CD4-positive, alpha-beta T cell treated with Interleukin-15 for 4 hours (primary cell): ENCODE results near the gene FHIT.
A peak's percentile ranks its signal among the peaks of the same experiment; 100 is the strongest.
"Not testable (repeated sequence)": the region's sequence is repeated elsewhere in the genome, so short reads cannot be mapped to it uniquely, and the experiment has no call there.

Experiments used
- DNase-seq: peaks from one replicate; pipeline ENCODE4 v3.0.0-alpha.2; 2020; ENCODE audit warnings: low spot score

Gene FHIT

DNA sequence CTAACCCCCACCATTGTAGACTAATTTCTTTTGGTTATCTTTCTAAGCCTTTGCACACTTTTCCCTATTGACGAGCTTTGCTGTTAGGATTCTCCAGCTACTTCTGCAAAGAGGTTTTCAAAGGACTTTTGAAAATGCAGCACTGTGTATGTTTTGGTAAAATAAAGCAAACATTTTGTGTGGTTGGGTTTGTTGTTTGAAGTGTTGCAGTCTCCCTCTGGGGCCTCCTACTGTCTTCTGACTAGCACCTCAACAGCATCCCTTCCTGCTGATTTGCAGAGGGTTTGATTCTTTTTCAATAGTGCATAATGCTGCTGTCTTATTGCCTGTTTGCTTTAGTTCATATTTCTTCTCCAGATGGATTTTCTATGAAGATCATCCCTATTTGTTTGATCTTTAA, 1426.4 kb downstream of the FHIT start:
- DNase-seq = no peak

DNA sequence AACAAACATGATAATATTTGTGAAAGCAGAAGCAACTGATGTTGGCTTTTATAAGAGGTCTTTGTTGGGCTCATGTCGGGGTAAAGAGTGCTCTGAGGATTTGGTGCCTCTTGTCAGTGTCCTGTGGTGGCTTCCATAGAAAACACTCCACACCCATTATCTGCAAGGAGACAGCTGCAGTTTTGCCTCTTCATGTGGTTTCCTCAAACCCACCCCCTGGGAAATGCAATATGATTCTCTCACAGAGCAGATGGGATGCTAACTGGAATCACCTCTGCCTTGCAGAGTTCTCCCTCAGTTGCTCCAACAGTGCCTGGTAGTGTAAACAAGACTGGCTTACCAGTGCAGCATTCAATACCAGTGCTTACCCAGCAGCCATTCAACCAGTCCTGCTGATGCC, 1430.0 kb downstream of the FHIT start:
- no peak for DNase-seq

DNA sequence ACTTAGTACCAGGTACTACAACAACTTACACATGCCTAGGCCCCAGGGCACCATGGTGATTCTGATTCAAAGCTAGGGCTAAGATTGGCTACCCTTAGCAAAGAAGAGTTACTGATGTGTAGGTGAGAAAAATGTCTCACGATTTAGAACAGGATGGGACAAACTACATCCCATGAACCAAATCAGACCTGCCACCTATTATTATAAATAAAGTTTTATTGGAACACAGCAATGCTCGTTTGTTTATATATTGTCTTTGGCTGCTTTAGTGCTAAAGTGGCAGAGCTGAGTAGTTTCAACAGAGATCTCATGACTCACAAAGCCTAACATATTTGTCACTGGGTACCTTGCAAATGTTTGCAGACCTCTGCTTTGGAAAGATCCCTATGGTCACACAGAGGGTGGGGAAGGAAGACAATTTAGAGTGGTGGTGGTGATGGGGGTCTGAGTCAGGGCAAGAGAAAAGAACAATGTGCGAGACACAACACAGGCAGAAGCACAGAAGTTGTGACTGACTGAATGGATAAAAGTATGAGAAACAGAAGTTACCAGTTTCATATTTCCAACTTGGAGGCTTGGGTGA, 1430.8 kb downstream of the FHIT start:
- DNase-seq = no peak

DNA sequence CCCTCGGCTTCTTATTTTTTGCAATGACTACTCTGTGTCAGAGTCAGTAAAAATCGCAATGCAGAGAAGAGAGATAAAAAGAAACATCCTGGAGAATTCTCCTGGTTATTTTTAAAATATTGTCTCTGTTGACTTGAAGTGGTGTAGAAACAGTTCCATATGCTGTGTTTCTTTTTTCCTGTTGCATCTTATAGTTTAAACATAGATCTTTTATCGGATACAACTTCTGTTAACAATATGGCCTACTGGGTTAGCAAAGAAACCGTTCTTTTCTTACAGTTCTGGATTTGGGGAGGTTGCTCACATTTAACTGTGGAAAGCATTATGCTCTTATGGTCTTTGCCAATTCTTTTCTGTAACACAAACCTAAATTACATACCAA, 1432.3 kb downstream of the FHIT start:
- no peak for DNase-seq

DNA sequence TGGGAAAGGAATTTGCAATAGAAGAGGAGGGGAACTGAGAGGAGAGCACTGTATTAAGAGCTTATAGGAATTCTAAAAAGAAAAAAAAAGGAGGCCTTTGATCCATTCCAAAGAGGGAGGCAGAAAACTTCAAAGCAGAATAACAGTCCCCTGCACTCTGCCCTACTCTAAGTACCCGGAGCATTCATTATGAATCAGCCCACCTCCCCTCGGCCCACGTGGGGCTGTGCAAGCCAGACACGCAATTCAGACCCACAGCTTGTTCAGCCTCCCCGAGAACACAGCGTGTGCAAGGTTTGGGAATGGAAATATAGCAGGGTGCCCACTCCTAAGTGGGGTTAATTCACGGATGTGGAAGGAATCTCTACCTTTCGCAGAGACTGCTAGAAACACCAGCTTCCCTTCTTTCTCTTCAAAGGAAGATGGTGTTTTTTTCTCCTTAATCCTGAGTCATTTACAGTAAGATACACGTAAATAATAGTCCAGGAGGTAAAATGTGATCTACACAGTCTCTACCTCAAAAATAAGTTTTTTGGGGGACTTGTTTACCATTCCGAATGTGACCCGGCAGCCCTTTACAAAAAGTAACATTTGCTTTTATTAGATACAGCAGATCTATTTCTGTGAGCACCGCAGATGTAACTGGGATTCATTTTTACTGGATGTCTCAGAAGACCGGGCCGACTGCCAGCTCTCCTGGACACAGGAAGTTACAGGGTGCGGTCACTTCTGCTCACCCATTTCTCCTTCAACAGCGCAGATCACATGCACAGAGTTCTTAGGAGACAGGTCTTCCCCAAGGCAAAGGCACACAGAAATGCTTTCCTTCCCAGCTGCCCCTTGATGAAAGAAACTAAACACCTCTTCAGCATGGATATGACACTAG, 1433.0 kb downstream of the FHIT start:
- no peak for DNase-seq

DNA sequence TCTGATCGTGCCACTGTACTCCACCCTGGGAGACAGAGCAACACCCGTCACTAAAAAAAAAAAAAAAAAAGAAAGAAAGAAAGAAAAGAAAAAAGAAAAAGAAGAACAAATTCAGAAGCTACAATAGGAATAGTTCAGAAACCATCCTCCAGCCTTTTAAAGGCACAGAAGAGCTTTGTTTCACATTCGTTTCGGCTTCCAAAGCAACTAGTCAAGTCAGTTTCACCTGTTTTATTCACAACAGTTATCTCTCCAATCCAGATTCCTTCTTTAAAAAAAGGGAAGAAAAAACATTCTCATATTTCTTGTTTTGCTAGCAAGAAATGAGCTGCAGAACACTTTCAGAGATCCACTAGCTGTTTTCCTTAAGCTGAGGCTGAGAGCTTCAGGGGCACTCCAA, 1433.7 kb downstream of the FHIT start:
- no peak for DNase-seq

DNA sequence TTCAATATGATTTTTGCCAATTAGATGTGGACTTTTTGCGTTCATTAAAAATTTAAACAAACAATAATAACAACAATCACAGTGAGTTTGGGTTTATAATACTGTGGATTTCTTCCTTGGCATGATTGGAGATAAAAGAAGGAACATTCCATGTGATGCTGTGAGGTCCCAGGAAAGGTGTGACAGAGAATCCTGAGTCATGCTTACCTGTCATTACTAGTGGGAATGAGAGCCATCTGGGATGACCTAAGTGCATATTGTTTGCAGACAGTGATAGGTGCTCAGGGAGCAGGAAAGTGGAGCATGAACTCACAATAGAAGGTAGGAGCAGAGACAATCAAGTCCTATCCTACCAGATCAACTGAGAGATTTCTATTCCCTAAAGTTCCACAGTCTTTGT, 1434.9 kb downstream of the FHIT start:
- DNase-seq = no peak

DNA sequence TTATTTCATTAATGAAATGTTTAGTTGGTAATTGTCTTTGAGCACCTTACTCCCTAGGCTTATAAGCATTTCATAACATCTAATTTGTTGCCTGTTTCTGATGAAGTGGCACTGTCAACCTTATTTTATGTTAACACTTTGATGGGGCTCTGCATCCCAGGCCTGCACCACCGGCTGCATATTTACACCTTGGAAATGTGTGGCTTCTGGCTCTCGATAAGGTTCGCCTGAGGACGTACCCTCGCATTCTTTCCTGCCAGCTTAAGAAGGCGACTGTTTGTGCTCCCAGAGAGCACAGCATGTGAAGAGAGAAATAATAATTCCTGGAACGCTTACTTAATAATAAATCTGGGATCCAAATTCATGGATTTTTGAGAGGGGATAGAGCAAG, 1438.1 kb downstream of the FHIT start:
- DNase-seq = no peak

DNA sequence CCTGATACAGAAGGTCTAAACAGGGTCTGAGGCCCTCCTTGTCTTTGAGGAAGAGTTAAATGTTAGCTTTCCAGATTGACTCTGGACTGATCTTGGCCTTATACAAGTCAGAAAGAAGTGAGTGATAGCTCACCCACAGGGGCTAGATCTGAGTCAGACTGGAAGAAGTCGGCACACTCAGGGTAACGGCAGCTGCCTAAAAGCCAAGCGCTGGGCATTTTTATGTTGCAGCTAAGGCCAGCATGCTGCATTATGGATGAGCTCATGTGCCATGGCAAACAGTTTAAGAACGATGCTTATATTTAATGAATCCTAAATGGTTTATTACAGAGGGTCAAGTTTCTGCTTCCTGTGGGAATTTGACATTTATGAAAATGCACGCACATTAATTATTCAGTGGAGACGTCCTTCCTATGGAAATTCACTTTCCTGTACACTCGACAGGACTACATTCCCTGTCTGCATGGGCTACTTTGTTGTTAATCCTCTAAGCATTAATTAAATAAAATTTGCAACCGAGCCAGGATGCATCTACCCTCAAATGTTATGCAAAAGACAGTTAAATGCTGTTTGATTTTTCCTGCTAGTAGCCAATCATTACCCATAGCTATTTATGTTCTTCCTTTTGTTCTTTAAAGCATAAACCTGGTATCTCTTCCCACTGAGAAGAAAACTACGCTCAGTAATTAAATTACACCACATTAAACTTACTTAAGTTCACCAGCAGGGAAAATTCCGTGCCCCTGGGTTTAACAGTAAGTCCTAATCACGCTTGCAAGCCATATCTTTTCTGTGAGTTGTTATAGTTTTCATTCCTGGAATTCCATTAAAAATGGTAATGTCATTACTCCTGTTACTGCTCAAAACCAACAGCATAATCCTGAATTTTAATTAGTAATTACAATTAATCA, 1438.8 kb downstream of the FHIT start:
- DNase-seq = no peak

DNA sequence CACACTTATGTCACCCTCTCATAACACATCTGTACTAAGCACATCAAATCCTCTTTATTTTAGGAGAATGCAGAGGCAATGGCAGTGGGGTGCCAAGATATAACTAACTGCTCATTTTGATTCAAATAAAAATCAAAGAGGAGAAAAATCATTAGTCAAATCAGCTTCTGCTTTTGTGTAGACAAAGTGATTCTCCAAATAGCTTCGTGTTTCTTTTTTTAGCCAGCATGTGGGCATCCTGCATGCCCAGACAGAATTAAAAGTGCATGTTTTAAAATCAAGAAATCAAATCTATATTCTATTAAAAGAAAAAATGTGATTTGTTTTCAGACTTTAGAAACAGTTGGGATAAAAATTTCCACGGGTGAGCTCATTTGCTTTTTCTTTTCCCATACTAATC, 1440.1 kb downstream of the FHIT start:
- DNase-seq = no peak

DNA sequence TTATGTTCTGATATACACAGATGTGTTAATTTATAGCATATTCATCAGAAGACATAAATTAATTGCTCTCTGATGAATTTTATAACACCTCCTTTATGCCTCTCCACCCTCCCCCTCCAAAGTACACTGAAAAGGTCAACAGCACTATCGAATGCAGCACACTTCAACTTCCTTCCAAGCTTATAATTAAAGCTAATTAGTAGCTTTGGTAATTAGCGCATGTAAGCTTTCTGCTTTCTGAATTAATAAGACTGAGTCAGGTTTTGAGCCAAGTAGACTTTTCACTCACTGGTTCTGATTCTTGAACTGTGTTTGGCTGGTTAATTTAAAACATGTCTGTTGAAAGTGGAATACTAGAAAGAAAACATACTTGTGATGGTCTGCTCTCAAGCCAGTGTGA, 1440.6 kb downstream of the FHIT start:
- DNase-seq = no peak

DNA sequence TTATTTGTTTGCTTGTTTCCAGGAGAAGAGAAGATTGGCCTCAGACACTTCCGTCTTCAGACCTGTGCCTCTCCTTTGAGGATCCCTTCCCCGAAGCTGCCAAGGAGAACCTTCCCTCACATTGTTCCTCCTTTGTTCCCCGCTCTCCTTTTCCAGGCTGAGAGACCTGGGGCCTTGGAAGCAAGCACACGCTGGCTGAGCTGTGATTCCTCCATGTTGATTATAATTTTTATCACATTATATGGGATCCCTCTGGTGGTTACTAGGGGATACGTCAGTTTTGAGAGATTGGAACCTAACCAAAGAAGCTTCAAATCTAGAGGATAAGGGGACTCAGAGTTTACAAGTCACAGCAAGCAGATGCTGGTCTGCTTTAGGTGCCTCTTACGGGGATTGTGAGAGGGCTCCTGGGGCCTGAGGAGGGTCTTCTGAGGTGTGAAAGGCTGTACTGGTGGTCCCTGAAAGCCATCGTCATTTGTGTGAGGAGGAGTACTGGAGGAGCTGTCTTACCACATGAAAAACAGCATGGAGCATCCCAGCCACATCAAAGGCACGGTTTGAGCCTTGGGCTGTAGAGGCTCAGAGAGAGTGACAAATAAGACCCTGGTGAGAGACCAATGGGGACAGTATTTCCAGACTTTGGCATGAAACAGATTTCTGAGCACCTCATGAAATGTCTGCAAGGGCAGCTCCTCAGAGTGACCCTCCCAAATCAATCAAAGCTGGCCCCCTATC, 1441.4 kb downstream of the FHIT start:
- peak; percentile 6 for DNase-seq

DNA sequence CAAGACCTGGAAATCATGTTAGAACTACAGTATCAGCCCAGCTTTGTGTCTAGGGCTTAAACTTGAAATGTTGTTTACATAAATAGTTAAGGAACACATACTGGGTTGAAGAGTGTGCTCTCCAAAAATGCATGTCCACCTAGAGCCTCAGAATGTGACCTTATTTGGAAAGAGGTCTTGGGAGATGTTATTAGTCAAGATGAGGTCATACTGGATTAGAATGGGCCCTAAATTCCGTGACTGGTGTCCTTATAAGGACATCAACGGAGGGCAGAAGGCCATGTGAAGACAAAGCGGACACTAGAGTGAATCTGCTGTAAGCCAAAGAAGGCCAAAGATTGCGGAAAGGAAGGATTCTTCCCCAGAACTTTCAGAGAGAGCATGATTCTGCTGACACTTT, 1442.2 kb downstream of the FHIT start:
- no peak for DNase-seq

DNA sequence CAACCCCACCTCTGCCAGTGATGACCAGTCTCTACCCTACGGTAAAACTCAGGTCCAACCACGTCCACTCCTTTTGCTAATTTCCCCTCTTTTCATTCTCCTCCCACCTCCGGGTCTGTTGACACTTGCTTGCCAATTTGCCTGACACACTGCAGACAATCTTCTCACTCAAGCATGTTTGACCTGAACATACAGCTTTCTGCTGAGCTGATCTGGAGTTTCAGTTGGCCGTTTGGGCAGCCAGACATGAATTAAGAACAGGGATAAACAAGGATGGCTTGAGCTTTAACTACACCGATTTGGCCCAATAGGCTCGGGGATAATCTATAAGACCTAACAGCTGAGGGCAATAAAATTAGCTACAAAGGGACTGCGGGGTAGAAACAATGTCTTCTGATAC, 1442.8 kb downstream of the FHIT start:
- DNase-seq = no peak

DNA sequence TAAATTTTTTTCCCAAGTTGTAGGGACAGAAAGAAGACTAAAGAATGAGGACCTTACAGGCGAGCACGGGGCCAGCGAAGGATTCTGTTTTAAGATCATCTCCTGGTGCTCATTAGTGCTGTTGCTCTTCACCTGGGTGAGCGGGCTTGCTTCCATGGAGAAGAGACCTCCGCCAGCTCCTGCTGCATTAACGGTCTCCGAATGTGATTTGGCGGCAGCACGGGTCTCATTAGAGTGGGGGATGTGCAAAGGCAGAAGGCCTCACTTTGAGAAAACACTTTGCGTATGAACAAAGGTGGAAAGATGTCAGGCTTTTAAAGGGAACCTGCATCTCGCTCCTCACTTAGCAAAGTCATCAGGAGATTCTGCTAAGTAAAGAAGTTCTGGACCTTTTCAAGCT, 1448.0 kb downstream of the FHIT start:
- no peak for DNase-seq

DNA sequence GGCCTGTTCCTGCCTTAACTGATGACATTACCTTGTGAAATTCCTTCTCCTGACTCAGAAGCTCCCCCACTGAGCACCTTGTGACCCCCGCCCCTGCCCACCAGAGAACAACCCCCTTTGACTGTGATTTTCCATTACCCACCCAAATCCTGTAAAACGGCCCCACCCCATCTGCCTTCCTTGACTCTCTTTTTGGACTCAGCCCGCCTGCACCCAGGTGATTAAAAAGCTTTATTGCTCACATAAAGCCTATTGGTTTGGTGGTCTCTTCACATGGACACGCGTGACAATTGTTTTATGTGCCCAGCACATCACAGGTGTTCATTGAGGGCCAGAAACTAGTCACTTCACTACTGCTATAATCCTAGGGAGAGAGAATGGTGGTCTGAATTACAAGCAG, 1448.8 kb downstream of the FHIT start:
- DNase-seq = not testable (repeated sequence)

DNA sequence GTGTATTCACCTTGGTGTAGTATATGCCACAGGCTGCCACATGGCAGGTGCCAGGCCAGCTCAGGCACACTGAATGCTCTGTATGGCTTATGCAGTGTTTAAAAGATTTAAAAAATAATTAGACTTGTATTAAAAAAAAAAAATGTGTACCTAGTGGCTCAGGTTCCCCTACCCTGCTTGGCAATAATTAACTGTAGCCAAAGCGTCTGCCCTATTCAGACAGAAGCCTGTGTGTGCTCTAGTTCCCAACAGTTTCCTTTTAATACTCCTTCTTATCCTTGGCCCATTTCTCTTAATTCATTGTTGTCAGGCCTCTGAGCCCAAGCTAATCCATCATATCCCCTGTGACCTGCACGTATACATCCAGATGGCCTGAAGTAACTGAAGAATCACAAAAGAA, 1449.2 kb downstream of the FHIT start:
- DNase-seq = no peak

DNA sequence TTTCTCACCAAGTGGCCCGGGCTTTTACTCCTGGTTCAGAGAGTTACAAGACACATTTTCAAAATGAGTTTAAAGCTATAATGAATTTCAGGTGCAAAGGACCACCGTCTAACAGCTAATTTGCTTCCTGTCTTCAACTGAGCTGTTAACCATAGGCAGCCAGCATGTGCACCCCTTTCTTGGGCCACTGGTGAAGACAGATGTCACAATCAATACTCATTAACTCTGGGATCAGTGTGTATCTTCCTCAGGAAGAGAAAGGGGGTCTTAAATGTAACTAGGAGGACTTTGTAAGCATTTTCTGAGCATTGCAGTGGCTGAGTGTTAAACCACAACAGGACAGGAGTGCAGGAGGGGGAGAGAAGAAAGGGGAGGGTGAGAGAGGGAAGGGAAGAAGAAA, 1450.8 kb downstream of the FHIT start:
- no peak for DNase-seq

DNA sequence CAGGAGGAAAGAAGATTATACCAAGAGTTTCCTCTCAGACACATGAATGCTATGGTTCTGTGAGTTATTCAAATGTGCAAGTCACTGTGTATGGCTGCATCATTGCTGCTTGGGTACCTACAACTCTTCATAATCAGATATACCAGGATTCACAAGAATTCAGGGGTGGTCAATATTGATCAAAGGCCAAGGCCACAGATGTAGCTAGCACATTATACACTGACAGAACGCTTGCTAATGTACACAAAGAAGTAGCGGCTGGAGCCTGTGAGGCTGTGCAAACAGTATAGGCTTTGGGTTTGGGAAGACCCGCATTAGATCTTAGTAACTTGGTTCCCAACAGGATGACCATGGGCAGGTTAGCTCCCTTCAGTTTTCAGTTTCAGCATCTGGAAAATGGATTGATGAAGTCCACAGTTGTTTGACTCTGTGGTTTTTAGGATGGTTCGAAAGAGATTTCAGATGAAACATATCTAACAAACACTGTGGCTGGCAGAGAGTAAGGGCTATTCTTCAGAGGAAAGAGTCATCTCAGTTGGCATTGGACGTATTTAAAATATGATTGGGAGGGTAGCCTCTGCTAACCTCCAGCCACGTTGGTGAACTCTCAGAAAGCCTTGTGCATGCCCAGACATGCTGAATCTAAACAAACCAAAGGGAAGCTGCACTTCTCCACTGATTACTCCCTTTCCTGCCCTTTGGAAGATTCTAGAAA, 1452.7 kb downstream of the FHIT start:
- no peak for DNase-seq

DNA sequence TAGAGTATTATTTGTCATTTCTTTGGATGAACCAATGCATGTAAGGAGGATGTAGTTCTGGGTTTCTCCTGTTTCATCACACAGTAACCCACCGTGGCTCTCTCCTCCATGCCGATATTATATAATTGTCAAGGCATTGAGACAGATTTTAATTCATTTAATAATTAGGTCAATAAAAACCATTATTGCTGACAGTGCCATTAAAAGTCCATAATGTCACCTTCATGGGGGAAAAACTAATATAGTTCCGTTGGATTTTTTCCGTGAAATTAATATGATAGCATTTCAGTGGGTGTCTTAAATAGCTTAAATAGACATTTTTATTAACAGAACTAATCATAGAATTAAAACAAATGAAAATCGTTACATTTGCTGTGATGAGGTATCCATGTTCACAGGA, 1453.7 kb downstream of the FHIT start:
- no peak for DNase-seq

DNA sequence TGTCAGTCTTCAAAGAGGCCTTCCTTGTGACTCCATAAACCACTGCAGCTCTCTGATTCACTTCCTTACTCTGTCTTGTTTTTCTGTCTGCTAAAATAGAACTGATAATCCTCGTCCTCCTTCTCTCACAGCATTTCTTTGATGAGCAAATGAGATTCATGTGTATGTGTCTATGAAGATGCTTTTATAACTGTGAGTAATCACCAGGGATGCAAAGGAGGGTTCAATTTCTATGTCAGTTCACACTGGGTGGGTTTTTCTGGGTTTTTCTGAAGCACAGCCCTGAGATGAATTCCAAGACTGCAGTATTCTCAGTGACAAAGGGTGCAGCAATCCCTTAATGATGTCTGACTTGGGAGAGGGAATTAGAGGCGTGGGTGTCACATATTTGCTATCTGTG, 1454.8 kb downstream of the FHIT start:
- no peak for DNase-seq

DNA sequence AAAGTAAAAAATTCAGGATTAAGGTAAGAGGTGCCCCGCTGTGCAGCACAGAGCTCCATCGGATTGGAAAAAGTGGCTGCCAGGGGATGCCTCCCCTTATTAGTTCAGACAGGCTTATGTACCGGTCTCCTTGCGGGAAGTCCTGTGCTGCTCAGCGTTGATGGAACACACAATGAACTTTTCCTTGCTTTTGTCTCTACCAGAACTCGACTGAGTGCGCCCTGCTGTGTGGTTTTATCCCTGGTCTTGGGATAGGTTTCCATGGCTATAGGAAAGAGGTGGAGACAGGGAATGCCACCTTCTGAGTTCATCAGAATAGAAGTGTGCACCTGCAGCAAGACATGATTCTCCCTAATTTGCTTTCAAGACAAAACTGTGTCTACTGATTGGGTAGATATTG, 1455.5 kb downstream of the FHIT start:
- no peak for DNase-seq
